Ovary (tissue), 9 donors: ENCODE data around the gene C20orf204. TPM values are rescaled to one million over a fixed set of nuclear protein-coding genes. Genes with fewer than 3 reads are reported as not detected.

Experiments used
- DNase-seq, 5 donors: peaks; one replicate each; pipeline ENCODE4 v3.0.0-alpha.2; 2019 to 2020
- H3K27ac ChIP-seq, 2 donors: fragments of 200-600 bp; one replicate each; pipeline versions ENCODE4 v1.5.1 to v1.8.0; 2019 to 2022
- H3K27me3 ChIP-seq: fragments of 200-600 bp; one replicate; pipeline ENCODE4 v1.8.0; 2022
- H3K36me3 ChIP-seq: fragments of 200-600 bp; sonication (generic); one replicate; pipeline ENCODE4 v1.5.1; 2019
- H3K4me1 ChIP-seq: one replicate; pipeline ENCODE4 v1.8.1; 2013; ENCODE audit warnings: mild to moderate bottlenecking, moderate library complexity; ENCODE audit not compliant: insufficient read depth
- H3K4me3 ChIP-seq: fragments of 200-600 bp; sonication (generic); one replicate; pipeline ENCODE4 v1.5.1; 2017
- H3K9me3 ChIP-seq, 2 donors: fragments of 200-600 bp in 1 of 2; sonication (generic) in 1 of 2; one replicate each; pipeline versions ENCODE4 v1.5.1 to v1.8.1; 2013 to 2019; ENCODE audit warnings: mild to moderate bottlenecking in 1 of 2, moderate library complexity in 1 of 2
- EP300 ChIP-seq: sonication (generic); formaldehyde crosslinking; IDR thresholded peaks from one replicate; pipeline ENCODE4 v1.6.1; 2017; ENCODE audit warnings: antibody characterized with exemption
- POLR2A ChIP-seq: fragments of 450-650 bp; IDR thresholded peaks from one replicate; pipeline ENCODE4 v1.6.1; 2017; ENCODE audit warnings: antibody characterized with exemption, mild to moderate bottlenecking, moderate library complexity
- WGBS, 3 donors: extraction: QIAGEN DNeasy Blood & Tissue Kit in 1 of 3; methylation state at CpG; one replicate each; pipeline versions ENCODE4 v1.1.5 to v1.1.7; 2013 to 2017; 5-methylcytosine and 5-hydroxymethylcytosine counted together
- intact Hi-C, 4 donors: fragments of 100-400 bp; cut with DNase I; formaldehyde crosslinking; loops; one replicate each; pipeline versions ENCODE4 v1.11.0 to v1.15.1; 2022 to 2023
- polyA plus RNA-seq, 2 donors: library from polyadenylated mRNA; stranded (reverse); fragments of 200-250 nt in 1 of 2; fragments of 350-450 nt in 1 of 2; fragmentation: Illumina TruSeq in 1 of 2; extraction: RNeasy Lipid Tissue Mini Kit (QIAGEN cat#74804) in 1 of 2; gene quantifications; one replicate each; pipeline ENCODE4 v1.2.3, GENCODE V29; 2013 to 2014
- total RNA-seq, 7 donors: library from RNA; depleted of rRNA in 2 of 7; stranded (reverse); fragments of >200 nt in 2 of 7; fragmentation: NEBNext Ultra II Directional in 3 of 7; extraction: Animal tissue kit (Norgen Biotek cat#: 25700) in 3 of 7; gene quantifications; one replicate each; pipeline versions ENCODE4 v1.1.0 to v1.2.4, GENCODE V29; 2016 to 2023
- TF ChIP-seq, protein P1 (sequence below), 3 donors: fragments of 450-650 bp in 2 of 3; fragments of 200-600 bp in 1 of 3; IDR thresholded peaks; one replicate each; pipeline versions ENCODE4 v1.5.1 to v1.8.0; 2016 to 2022; ENCODE audit warnings: antibody characterized with exemption in 3 of 3, mild to moderate bottlenecking in 1 of 3
- donor health status: DM: no; HTN: no; CAD: no; lungs with moderate emphysema.
- donor health status: DM: no; HTN: no; CAD: no.
- donor health status: Bipolar disorder and iron deficiency.
- donor health status: DM: yes; HTN: yes; CAD: no.
- donor health status: DM: no; HTN: no; CAD: no.
- donor health status: DM: yes; HTN: yes; CAD: no.

C20orf204 gene
- total and polyA plus RNA-seq, 9 donors, result 0.20 to 2.8 (median 1.4) TPM

DNA sequence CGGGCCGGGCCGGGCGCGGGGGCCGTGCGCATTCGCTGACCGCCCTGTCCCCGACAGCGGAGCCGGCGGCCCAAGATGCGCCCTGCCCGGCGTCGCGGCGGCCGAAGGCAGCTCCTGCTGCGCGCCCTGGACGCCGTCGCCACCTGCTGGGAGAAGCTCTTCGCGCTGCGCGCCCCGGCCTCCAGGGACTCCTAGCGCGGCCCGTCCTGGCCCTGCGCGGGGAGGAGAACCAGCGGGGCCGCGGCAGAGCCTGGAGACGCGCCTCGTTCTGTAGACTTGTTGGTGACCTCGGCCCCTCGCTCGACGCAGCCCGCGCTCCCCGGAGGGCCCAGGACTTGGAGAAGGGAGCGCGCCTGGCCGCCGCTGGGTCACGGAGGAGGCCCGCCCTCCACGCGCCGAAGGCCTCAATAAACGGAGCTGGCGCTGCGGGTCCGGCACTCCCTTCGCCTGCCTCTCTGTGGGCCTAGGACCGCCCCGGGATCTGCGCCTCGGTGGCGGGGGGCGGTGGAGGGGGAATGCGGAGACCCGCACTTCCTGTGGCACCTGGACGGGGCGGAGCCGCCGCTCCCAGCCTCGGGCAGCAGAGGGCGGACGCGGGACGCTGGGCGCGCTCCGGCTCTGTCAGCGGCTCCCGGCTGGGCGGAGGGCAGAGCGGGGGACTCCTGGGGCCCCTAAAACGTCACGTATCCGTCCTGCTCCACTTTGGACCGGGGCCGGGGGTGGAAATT lies 2.7 kb downstream of the C20orf204 start:
- WGBS, 3 donors, result 0 to 1% (median 0%) methylated on average over 63 to 90 of the region's 91 CpGs
- Histone ChIP-seq H3K9me3 (no peaks in the 10 kb centered on the region), H3K36me3 (no peaks in the 10 kb centered on the region), H3K4me1 (peaks cover 5% of the 10 kb centered on the region), H3K4me3 (peak overlapping the region; percentile 32), H3K27ac (no peak overlapping the region), H3K27me3 (peaks cover 2% of the 10 kb centered on the region)
- intact Hi-C loops, result loop anchor here in 1 of 4 donors (10.0 kb wide), 1 partner anchor 76 kb away; no protein-coding TSS in a partner anchor
- peak; percentile 37 to 75 (median 63) for DNase-seq
- TF ChIP-seq POLR2A, result no peak
- TF ChIP-seq, protein P1, sequence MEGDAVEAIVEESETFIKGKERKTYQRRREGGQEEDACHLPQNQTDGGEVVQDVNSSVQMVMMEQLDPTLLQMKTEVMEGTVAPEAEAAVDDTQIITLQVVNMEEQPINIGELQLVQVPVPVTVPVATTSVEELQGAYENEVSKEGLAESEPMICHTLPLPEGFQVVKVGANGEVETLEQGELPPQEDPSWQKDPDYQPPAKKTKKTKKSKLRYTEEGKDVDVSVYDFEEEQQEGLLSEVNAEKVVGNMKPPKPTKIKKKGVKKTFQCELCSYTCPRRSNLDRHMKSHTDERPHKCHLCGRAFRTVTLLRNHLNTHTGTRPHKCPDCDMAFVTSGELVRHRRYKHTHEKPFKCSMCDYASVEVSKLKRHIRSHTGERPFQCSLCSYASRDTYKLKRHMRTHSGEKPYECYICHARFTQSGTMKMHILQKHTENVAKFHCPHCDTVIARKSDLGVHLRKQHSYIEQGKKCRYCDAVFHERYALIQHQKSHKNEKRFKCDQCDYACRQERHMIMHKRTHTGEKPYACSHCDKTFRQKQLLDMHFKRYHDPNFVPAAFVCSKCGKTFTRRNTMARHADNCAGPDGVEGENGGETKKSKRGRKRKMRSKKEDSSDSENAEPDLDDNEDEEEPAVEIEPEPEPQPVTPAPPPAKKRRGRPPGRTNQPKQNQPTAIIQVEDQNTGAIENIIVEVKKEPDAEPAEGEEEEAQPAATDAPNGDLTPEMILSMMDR (IDR thresholded peaks at IDR 0.05), result peak; percentile 29 to 65 (median 44)
- TF ChIP-seq EP300, result no peak

DNA sequence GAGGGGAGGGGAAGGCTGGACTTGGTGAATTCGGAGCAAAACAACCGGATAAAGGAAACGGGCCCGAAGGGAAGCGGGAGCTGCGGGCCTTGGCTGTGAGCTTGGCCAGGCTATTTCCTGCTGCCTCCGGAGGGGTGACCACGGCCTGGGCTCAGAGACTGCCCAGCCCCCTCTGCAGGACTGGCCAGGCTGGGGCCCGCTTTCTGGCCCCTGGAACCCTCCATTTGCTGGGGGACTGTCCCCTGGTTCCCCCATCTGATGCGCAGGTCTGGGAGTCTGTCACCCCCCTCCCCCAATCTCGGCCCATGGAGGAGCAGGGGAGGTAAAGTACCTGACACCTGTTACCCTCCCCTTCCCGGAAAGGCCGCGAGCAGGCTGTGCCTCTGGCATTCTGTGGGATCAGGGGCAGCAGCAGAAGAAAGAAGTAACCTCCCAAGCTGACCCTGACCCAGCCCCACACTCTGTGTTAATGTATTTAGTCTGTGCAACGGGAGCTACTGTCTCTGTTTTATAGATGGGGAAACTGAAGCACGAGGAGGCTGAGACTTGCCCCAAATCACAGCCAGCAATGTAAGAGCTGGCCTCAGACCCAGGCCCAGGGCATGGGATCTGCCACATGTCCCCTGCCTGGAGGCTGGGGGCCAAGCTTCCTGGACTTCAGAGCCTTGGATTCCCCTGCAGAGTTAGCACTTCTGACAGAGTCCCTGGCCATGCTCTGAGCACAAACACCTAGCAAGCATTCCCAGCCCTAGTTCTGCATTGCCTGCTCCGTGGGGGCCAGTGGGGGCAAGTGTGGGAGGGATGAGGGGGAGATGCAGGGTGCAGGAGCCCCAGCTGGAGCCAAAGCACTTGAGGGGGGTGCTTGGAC lies 3.5 kb downstream of the C20orf204 start:
- H3K4me1 ChIP-seq, result peaks cover 2% of the 10 kb centered on the region
- no peaks in the 10 kb centered on the region for H3K36me3 ChIP-seq
- TF ChIP-seq, protein P1 (IDR thresholded peaks at IDR 0.05), result no peak
- TF ChIP-seq EP300 (no peak), POLR2A (no peak)
- H3K4me3 ChIP-seq, result no peak overlapping the region
- DNase-seq, result no peak
- WGBS, 3 donors, result 5 to 7% (median 7%) methylated on average over 17 of the region's 17 CpGs
- H3K9me3 ChIP-seq, result no peaks in the 10 kb centered on the region
- intact Hi-C loops, result loop anchor here in 1 of 4 donors (10.0 kb wide), 1 partner anchor 75 kb away; no protein-coding TSS in a partner anchor
- H3K27ac ChIP-seq, result no peak overlapping the region
- peaks cover 2% of the 10 kb centered on the region for H3K27me3 ChIP-seq

DNA sequence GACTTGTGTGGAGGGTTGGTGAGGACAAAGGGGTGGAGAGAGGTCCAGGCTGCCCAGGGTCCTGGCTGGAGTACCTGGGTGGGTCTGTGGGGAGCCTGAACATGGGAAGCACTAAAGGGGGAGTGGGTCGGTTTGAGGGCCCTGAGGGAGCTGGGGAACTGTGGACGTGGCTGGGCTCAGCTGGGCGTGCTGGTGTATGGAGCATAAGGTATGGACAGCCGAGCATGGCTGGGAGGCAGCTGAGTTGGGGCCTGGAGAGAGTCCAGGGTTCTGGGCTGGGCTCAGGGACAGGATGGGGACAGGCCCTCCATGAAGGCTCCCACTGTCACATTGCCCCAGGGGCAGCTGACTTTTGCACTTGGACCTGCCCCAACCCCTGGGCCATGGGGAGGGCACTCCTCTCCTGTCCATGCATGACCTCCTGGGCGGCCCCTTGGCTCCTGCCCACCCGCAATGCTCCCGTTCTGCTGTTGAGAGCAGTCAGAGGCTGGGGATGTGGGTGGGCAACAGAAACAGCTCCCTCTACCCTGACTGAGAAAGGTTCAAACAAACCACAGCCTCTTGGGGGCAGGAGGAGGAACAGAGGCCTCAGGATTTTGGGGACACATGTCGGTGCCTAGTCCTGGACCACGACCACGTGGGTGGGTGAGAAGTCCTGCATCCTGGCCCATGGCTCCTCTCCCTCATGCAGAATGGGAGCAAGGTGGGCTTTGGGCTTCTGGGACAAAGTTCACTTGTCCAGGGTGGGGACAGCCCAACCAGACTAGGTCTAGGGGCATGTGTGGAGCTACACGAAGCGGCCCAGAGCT lies 4.5 kb downstream of the C20orf204 start:
- no peaks in the 10 kb centered on the region for H3K9me3 ChIP-seq
- intact Hi-C loops, result no loop called here
- no peak for TF ChIP-seq EP300
- WGBS, 3 donors, result 57 to 60% (median 59%) methylated on average over 12 of the region's 12 CpGs
- H3K27ac ChIP-seq, result no peak overlapping the region
- DNase-seq, result no peak
- H3K27me3 ChIP-seq, result peaks cover 2% of the 10 kb centered on the region
- H3K4me1 ChIP-seq, result peaks cover 2% of the 10 kb centered on the region
- no peaks in the 10 kb centered on the region for H3K36me3 ChIP-seq
- no peak overlapping the region for H3K4me3 ChIP-seq

DNA sequence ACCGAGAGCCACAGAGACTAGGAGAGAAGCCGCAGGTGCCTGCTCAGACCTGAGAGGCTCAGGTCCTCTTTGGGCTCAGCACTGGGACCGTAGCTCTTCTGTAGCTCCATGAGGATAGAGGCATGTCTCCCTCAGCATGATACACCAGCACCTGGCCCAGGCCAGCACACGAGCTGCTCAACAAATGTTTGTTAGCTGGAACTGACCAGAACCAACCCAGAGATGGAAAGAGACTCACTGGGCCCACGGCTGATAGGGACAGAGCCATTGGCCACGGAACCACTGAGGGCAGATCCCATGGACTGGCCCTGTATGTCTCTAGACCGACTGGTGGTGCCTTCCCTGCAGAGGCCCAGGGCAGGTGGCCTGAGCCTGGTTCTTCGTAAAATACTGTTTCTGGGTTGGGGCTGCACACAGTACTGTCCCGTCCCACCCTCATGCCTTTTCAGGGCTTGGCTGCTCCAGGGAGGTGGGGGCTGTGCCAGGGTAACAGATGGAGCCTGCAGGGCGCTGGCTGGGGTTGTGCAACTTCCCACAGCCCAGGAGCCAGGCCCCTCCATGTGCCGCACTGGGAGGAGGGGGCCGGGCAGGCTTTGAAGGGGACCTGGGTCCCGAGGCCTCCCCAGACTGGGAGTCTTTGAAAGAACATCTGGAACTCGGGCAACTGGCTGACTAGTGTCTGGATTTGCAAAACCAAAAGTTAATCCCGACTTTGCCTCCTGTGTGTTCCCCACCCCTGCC lies 5.2 kb downstream of the C20orf204 start:
- TF ChIP-seq POLR2A, result no peak
- TF ChIP-seq EP300, result no peak
- TF ChIP-seq, protein P1 (IDR thresholded peaks at IDR 0.05), result no peak
- intact Hi-C loops, result no loop called here
- Histone ChIP-seq H3K27me3 (peaks cover 2% of the 10 kb centered on the region), H3K9me3 (no peaks in the 10 kb centered on the region), H3K4me1 (peaks cover 2% of the 10 kb centered on the region), H3K27ac (no peak overlapping the region), H3K36me3 (no peaks in the 10 kb centered on the region), H3K4me3 (no peak overlapping the region)
- WGBS, 3 donors, result 31 to 40% (median 38%) methylated on average over 14 to 15 of the region's 15 CpGs
- no peak for DNase-seq
